Natural killer cell treated with Interleukin-12 subunit alpha and Interleukin-12 subunit beta and Interleukin-15 and Interleukin-18, amount 100 ng/mL, for 72 hours (primary cell): ENCODE results near the gene UBAP2. TPM values are rescaled to one million over a fixed set of nuclear protein-coding genes. Genes with fewer than 3 reads are reported as not detected.
A peak's percentile ranks its signal among the peaks of the same experiment; 100 is the strongest.

Experiments
- ATAC-seq, 2 donors: fragments of 150-1000 bp; cut with Tn5 transposase in 1 of 2; sonication (Bioruptor Pico), chemical (Tn5 transposase) in 1 of 2; 2 replicates each; pipeline ENCODE4 v1.10.0; 2021
- DNase-seq: peaks from one replicate; pipeline ENCODE4 v3.0.0; 2022; ENCODE audit warnings: low spot score
- H3K27ac Mint-ChIP-seq, 2 donors: 1 replicate in 1 of 2; 2 replicates in 1 of 2; pipeline ENCODE4 v1.8.0; 2022; ENCODE audit warnings: mixed read lengths in 2 of 2, mild to moderate bottlenecking in 1 of 2, moderate library complexity in 1 of 2
- H3K27me3 Mint-ChIP-seq, 2 donors: 1 replicate in 1 of 2; 2 replicates in 1 of 2; pipeline ENCODE4 v1.8.0; 2022; ENCODE audit warnings: mixed read lengths in 2 of 2
- H3K36me3 Mint-ChIP-seq: one replicate; pipeline ENCODE4 v1.8.0; 2022; ENCODE audit warnings: mixed read lengths
- H3K4me1 Mint-ChIP-seq, 2 donors: 1 replicate in 1 of 2; 2 replicates in 1 of 2; pipeline ENCODE4 v1.8.0; 2022; ENCODE audit warnings: low read depth in 2 of 2, mixed read lengths in 2 of 2, mild to moderate bottlenecking in 1 of 2
- H3K4me3 Mint-ChIP-seq: one replicate; pipeline ENCODE4 v1.8.0; 2022; ENCODE audit warnings: mixed read lengths
- H3K9me3 Mint-ChIP-seq: 2 replicates; pipeline ENCODE4 v1.8.0; 2022; ENCODE audit warnings: mixed read lengths
- total RNA-seq, 2 donors: library from RNA; stranded (reverse); gene quantifications; one replicate each; pipeline ENCODE4 v1.2.3, GENCODE V29; 2022

Gene UBAP2, protein sequence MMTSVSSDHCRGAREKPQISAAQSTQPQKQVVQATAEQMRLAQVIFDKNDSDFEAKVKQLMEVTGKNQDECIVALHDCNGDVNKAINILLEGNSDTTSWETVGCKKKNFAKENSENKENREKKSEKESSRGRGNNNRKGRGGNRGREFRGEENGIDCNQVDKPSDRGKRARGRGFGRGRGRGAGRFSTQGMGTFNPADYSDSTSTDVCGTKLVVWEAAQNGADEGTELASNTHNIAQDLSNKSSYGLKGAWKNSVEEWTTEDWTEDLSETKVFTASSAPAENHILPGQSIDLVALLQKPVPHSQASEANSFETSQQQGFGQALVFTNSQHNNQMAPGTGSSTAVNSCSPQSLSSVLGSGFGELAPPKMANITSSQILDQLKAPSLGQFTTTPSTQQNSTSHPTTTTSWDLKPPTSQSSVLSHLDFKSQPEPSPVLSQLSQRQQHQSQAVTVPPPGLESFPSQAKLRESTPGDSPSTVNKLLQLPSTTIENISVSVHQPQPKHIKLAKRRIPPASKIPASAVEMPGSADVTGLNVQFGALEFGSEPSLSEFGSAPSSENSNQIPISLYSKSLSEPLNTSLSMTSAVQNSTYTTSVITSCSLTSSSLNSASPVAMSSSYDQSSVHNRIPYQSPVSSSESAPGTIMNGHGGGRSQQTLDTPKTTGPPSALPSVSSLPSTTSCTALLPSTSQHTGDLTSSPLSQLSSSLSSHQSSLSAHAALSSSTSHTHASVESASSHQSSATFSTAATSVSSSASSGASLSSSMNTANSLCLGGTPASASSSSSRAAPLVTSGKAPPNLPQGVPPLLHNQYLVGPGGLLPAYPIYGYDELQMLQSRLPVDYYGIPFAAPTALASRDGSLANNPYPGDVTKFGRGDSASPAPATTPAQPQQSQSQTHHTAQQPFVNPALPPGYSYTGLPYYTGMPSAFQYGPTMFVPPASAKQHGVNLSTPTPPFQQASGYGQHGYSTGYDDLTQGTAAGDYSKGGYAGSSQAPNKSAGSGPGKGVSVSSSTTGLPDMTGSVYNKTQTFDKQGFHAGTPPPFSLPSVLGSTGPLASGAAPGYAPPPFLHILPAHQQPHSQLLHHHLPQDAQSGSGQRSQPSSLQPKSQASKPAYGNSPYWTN
- total RNA-seq: 10 to 100 TPM; 37.4 to 61.3 TPM

DNA sequence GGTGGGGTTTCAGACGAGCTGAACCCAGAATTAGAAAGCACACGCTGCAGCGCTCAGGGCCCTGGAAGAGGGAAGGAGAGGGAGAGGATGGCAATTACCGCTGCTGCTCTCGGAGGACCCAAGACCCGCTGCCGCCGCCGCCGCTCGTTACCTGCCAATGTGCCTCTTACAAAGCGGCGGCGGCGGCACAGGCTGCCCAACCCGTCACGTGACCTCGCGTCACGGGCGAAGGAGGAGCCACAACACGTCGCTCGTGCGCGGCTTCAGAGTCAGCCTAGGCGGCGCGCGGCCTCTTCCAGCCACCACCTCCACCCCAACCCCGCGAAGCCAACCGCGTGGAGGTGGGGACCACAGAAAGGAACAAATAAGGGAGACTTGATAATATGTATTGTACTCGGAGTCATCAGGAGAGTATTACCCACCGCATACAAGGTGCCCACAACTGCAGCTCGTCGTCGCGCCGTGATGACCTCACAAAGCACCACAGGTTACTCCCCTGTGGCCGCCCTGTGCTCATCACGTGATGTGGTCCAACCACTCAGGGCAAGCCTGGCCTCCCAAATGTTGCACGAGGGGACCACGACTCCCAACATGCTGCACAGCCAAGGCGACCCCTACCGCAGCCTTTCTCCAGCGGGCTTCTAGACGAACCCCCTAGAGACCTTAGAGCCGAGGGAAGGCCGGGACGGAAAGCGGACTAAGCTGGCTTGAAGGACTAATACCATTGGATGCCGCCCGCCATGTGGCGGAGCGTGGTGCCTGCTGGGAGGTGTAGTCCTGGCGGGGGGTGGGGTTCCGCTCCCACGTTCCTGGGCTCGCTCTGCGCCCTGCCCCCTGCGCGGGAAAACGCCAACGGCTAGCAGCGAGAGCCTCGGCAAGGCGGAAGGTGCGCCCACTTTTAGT is at the start of gene UBAP2:
UBAP2 (minus strand) TSS at position 161 of the 903 bp plus-strand sequence. CDS start 31,739 bp downstream, outside the sequence.
- H3K27me3 Mint-ChIP-seq: no peaks in the 10 kb centered on the region
- H3K4me3 Mint-ChIP-seq: peak within 1 kb of the TSS; percentile 98
- no peaks in the 10 kb centered on the region for H3K9me3 Mint-ChIP-seq
- H3K27ac Mint-ChIP-seq: peak within 1 kb of the TSS; percentile 92 to 96
- peak; percentile 97 for DNase-seq
- peaks cover 19 to 30% of the 10 kb centered on the region in 2 donors for H3K4me1 Mint-ChIP-seq
- no peaks in the 10 kb centered on the region for H3K36me3 Mint-ChIP-seq
- ATAC-seq: peak; percentile 93 to 94

DNA sequence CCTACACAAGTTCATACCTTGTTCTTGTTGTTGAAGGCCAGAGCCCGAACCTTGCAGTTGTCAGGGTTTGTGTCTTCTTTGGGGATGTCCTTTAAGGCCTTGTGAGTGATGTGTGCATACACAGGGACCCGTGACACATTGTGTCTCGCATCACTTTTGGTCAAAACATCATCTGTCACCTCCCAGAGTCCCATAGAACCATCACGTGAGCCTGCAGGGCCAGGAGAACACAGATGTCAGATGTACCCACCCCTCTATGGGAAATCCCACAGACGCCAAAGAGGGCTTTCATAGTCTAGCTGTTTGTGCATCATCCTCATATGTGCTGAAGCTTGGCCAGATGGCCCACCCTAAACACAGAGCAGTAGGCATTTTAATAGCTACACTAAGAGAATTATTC is 49.6 kb upstream of the UBAP2 start:
- no peaks in the 10 kb centered on the region for H3K4me1 Mint-ChIP-seq
- H3K27ac Mint-ChIP-seq: no peak overlapping the region
- peaks cover 2% of the 10 kb centered on the region for H3K36me3 Mint-ChIP-seq
- no peaks in the 10 kb centered on the region for H3K9me3 Mint-ChIP-seq
- ATAC-seq: no peak
- H3K27me3 Mint-ChIP-seq: no peaks in the 10 kb centered on the region
- DNase-seq: no peak
- H3K4me3 Mint-ChIP-seq: no peak overlapping the region

DNA sequence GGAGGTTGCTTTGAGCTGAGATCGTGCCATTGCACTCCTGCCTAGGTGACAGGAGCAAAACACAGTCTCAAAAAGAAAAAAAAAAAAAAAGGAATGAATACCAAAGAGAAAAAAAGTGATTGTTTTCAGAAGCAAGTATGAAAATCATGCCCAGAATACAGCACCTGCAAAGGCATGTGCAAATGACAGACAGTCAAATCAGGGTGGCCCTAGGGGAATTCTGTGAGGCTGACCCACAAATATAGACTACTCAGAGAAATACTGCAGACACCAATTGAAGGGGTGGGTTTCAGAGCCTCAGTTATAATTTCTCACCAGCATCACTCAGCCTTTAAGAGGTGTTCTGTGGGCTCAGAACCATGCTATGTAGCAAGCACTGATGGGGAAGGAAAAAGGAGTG is 49.2 kb upstream of the UBAP2 start:
- peaks cover 6% of the 10 kb centered on the region for H3K36me3 Mint-ChIP-seq
- DNase-seq (no peak), ATAC-seq (no peak)
- H3K27ac Mint-ChIP-seq: no peak overlapping the region
- H3K27me3 Mint-ChIP-seq: no peaks in the 10 kb centered on the region
- no peak overlapping the region for H3K4me3 Mint-ChIP-seq
- no peaks in the 10 kb centered on the region for H3K4me1 Mint-ChIP-seq
- H3K9me3 Mint-ChIP-seq: no peaks in the 10 kb centered on the region

DNA sequence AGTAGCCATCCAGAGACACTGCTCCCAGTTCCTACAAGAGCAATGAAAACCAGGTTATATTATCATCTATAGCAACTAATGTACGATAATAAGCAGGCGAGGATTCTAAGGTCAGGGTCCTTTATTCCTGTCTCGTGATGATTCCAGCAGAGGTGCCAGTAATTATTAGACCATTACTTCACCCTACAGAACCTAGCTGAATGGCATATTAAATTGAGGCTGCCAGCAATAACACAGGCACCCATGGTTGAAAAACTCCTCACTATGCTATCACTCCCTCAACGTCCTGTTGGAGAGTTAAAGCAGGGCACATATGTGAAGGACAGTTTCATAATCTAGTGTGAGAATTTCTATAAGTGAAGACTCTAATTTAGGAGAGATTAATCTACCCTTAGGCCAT is 48.1 kb upstream of the UBAP2 start:
- Mint-ChIP-seq H3K9me3 (no peaks in the 10 kb centered on the region), H3K27me3 (no peaks in the 10 kb centered on the region), H3K27ac (no peak overlapping the region), H3K36me3 (peaks cover 7% of the 10 kb centered on the region), H3K4me3 (no peak overlapping the region), H3K4me1 (no peaks in the 10 kb centered on the region)
- no peak for DNase-seq
- no peak for ATAC-seq

DNA sequence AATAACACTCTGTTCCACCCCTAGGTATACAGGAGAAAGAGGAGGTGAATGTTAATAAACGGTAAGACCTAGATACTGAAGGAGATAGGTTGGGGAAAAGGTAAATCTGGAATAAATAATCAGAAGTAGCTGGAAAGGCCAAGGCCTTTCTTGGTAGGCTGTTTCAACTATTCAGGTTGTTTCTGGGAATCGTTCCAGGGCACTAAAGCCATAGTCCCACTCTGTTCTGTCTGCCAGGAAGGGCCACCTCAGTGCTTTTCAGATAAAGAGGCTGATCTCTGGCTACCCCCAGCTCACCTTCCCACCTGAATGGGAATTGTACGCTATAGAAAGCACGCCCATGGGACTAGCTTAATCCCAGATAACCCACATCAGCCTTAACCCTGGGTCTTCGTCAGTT is 44.9 kb upstream of the UBAP2 start:
- no peak for DNase-seq
- no peaks in the 10 kb centered on the region for H3K9me3 Mint-ChIP-seq
- ATAC-seq: no peak
- H3K4me3 Mint-ChIP-seq: no peak overlapping the region
- no peak overlapping the region for H3K27ac Mint-ChIP-seq
- peaks cover 15% of the 10 kb centered on the region for H3K36me3 Mint-ChIP-seq
- no peaks in the 10 kb centered on the region for H3K27me3 Mint-ChIP-seq
- H3K4me1 Mint-ChIP-seq: no peaks in the 10 kb centered on the region

DNA sequence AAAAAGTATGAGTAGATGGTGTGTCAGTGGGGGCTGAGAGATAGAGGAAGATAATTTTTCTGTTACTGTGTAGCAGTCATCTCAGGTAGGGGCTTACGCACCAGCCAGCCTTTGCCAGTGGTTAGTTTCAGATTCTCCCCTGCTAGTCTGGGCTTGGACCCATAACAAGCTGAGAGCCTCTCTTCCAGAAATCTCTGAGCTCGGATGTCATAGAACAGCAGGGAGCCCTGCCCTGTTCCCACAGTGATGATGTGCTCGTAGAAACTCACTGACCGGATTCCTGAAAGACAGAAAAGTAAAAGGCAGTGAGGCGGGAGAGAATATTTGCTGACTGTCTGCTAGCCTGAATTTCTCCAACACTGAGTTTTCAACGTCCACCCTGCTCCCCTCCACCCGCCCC is 40.6 kb upstream of the UBAP2 start:
- Mint-ChIP-seq H3K4me1 (no peaks in the 10 kb centered on the region), H3K9me3 (no peaks in the 10 kb centered on the region), H3K27ac (no peak overlapping the region), H3K36me3 (peaks cover 25% of the 10 kb centered on the region), H3K27me3 (no peaks in the 10 kb centered on the region), H3K4me3 (no peak overlapping the region)
- DNase-seq (no peak), ATAC-seq (no peak)

DNA sequence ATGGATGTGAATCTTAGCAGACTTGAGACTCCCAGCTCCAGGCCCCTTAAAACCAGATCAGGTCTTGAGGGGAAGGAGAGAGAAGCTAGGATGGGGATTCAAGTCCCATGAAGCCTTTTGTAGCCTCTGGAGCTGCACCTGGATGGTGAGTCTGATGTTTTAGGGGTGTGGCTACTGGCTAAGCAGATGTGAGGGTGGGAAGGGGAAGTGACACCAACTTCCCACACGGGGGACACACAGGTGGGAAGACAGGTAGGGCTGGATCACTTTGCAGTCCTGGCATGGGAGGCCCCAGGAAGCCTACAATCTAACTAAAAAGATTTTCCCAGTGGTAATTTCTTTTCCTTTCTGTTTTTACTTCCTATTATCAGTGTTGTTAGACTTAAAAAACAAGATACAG is 38.7 kb upstream of the UBAP2 start:
- ATAC-seq (no peak), DNase-seq (no peak)
- Mint-ChIP-seq H3K27me3 (no peaks in the 10 kb centered on the region), H3K4me3 (no peak overlapping the region), H3K36me3 (peaks cover 18% of the 10 kb centered on the region), H3K27ac (no peak overlapping the region), H3K4me1 (no peaks in the 10 kb centered on the region), H3K9me3 (no peaks in the 10 kb centered on the region)

DNA sequence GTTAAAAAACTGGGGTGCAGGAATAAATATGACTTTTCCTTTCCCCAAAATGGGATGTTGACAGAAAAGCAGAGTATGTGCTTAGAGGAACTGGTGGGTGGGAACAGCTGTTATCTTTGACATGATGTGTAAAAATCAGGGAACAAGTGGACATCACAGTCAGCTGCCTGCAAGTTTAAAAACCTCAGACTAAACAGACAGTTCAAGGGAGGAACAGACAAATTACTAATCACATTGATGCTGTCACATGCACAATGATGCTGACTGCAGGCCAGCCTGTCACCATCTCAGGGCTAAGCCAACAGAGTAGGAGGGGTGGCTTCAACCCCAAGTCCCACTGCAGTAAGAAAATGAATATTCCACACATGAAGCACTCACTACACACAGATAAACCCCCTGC is 38.2 kb upstream of the UBAP2 start:
- no peak overlapping the region for H3K27ac Mint-ChIP-seq
- ATAC-seq (no peak), DNase-seq (no peak)
- no peaks in the 10 kb centered on the region for H3K4me1 Mint-ChIP-seq
- H3K4me3 Mint-ChIP-seq: no peak overlapping the region
- H3K27me3 Mint-ChIP-seq: no peaks in the 10 kb centered on the region
- no peaks in the 10 kb centered on the region for H3K9me3 Mint-ChIP-seq
- peaks cover 18% of the 10 kb centered on the region for H3K36me3 Mint-ChIP-seq

DNA sequence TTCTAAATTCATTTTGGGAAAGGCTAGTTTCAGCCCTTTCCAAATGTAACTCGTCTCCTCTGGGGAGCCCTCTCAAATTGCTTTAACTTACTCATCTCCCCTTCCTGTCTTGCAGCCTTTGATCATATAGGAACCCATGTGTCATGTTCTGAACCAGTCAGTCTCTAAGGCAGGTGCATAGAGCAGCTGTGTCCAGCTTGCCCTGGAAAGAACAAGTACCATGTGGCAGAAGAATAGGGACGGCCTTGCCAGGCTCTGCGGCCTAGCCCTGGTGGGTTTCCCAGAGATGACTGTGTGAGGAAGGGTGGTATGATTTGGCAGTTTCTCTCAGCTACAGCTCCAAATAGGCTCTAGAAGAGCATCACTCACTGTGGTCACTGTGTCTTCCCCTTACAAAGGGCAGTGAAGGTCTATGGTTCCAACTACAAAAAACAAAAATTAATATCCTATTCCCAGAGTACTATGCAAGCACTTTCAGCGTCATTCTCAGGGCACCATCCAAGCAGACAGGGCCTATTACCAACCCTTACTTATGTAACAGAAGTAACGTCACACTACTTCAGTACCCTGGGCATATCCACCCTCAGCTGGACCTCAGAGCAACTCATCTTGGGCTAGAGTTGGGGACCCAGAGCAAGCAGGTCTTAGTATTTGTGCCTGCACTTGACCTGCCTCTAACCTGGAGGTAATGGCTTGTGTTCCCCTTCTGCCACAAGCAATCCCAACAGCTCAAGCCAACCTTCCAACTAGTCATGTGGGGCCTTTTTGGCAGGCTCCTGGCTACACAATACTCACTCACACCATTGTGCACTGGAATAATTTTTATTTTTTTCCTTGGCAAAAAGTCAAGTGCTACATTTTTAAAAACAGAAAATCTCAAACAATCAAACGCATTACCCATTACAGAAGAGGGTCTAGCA is 37.2 kb upstream of the UBAP2 start:
- DNase-seq (no peak), ATAC-seq (peak in 1 of 2 donors; percentile 44)
- no peaks in the 10 kb centered on the region for H3K9me3 Mint-ChIP-seq
- no peak overlapping the region for H3K27ac Mint-ChIP-seq
- H3K4me1 Mint-ChIP-seq: no peaks in the 10 kb centered on the region
- no peak overlapping the region for H3K4me3 Mint-ChIP-seq
- peaks cover 18% of the 10 kb centered on the region for H3K36me3 Mint-ChIP-seq
- no peaks in the 10 kb centered on the region for H3K27me3 Mint-ChIP-seq

DNA sequence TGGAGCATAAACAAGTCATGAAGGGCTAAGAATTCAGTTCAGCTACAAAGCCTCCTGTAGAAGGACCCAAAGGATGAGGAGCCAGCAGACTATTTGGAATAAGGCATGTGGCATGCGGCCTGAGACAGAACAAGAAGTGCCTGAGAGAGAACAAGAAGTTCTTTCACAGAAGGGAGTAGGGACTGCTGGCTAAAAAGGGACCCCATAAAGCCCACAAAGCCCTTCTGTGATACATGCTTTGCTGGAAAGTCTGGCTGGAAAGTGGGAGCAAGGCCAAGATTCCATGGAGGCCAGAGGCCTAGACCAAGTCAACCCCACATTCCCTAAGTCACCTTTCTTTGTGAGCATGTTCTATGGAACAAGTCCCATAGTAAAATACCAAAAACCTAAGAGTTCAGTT is 35.9 kb upstream of the UBAP2 start:
- Mint-ChIP-seq H3K36me3 (peaks cover 15% of the 10 kb centered on the region), H3K4me3 (no peak overlapping the region), H3K9me3 (no peaks in the 10 kb centered on the region), H3K27ac (no peak overlapping the region), H3K4me1 (no peaks in the 10 kb centered on the region), H3K27me3 (no peaks in the 10 kb centered on the region)
- ATAC-seq: no peak
- DNase-seq: no peak

DNA sequence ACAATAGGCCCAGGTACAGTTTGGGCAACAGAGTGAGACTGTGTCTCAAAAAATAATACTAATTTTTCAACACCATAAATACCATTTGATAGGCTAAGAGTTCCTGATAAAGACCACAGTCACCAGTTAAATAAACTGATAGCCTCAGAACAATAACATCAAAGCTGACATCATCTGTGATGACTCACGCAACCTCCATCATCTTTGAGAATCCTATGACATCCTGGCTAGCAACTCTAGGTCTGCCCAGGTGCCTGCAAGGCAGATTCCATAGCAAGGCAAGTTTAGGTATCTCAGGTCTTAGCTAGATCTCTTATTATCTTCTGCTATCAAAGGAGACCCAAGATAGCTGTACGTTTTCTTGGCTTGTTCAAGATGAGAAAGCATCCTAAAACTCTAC is 30.5 kb upstream of the UBAP2 start:
- no peaks in the 10 kb centered on the region for H3K9me3 Mint-ChIP-seq
- H3K27ac Mint-ChIP-seq: no peak overlapping the region
- ATAC-seq (no peak), DNase-seq (no peak)
- no peak overlapping the region for H3K4me3 Mint-ChIP-seq
- peaks cover 0 to 2% of the 10 kb centered on the region in 2 donors for H3K4me1 Mint-ChIP-seq
- H3K27me3 Mint-ChIP-seq: no peaks in the 10 kb centered on the region
- no peaks in the 10 kb centered on the region for H3K36me3 Mint-ChIP-seq

DNA sequence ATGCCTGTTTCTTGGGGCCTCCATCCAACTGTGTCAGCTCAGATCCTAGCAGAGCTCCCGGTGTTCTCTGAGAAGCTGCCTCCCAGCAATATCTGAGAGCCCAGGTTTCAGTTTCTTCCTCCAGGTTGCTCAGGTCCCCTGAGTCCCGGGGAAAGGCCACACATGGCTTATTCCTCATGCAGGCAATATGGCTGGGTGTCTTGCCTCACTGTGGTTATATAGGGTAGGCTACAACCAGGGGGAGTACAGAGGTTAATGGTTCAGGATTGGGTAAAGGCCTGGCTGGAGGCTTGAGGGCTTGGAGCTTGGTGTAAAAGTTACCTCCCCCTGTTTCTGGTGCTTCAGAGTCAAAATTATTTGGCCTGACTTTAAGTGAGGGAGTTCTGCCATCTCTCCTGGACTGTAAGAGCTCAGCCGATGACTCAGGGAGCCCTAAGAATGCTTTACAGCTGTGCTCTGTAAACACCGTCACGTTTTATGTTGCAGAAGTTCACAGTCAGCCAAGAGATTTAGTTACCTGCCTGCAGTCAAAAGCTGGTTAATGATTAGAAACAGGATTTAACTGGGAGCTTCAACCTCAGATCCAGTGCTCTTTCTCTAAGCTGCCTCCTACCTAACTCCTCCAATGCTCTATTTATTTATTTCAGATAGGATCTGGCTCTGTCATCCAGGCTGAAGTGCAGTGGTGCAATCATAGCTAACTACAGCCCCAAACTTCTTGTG is 24.3 kb upstream of the UBAP2 start:
- H3K27me3 Mint-ChIP-seq: no peaks in the 10 kb centered on the region
- DNase-seq (no peak), ATAC-seq (no peak)
- H3K36me3 Mint-ChIP-seq: no peaks in the 10 kb centered on the region
- H3K27ac Mint-ChIP-seq: no peak overlapping the region
- no peak overlapping the region for H3K4me3 Mint-ChIP-seq
- peaks cover 0 to 9% of the 10 kb centered on the region in 2 donors for H3K4me1 Mint-ChIP-seq
- no peaks in the 10 kb centered on the region for H3K9me3 Mint-ChIP-seq
